Activated B cell treated with CpG ODN at 0.5 μM for 24 hours (primary cell): ENCODE results near the gene AGAP1. TPM values are rescaled to one million over a fixed set of nuclear protein-coding genes. Genes with fewer than 3 reads are reported as not detected.

Experiments
- ATAC-seq: fragments of 200-7000 bp; cut with Tn5 transposase; one replicate; pipeline ENCODE4 v1.10.0; 2021; ENCODE audit warnings: low read depth, mild to moderate bottlenecking, moderate library complexity
- CTCF ChIA-PET: fragments of 350-600 bp; sonication (Branson Sonifier 250); formaldehyde crosslinking; loops from one replicate; lab custom pipeline; 2021; ENCODE audit warnings: antibody characterized with exemption; lab: Charles Lee
- POLR2A ChIA-PET: fragments of 350-600 bp; sonication (Branson Sonifier 250); formaldehyde crosslinking; loops from one replicate; lab custom pipeline; 2021; ENCODE audit warnings: antibody characterized with exemption; lab: Charles Lee
- DNase-seq: peaks from one replicate; pipeline ENCODE4 v3.0.0; 2022
- H3K27ac Mint-ChIP-seq: one replicate; pipeline ENCODE4 v1.8.0; 2020; ENCODE audit warnings: mixed read lengths
- H3K27me3 Mint-ChIP-seq: one replicate; pipeline ENCODE4 v1.8.0; 2021; ENCODE audit warnings: mixed read lengths
- H3K36me3 Mint-ChIP-seq: one replicate; pipeline ENCODE4 v1.8.0; 2021; ENCODE audit warnings: low read depth, mixed read lengths
- H3K4me1 Mint-ChIP-seq: one replicate; pipeline ENCODE4 v1.8.0; 2021; ENCODE audit warnings: mixed read lengths
- H3K4me3 Mint-ChIP-seq: one replicate; pipeline ENCODE4 v1.8.0; 2020; ENCODE audit warnings: mild to moderate bottlenecking, mixed read lengths
- H3K9me3 Mint-ChIP-seq: one replicate; pipeline ENCODE4 v1.8.0; 2020; ENCODE audit warnings: mixed read lengths
- CTCF ChIP-seq: fragments of 200-600 bp; IDR thresholded peaks from one replicate; pipeline ENCODE4 v1.8.0; 2022; ENCODE audit warnings: antibody characterized with exemption, mild to moderate bottlenecking
- intact Hi-C: fragments of 100-400 bp; cut with micrococcal nuclease; formaldehyde crosslinking; loops from one replicate; pipeline ENCODE4 v1.15.1; 2024
- total RNA-seq: library from RNA; stranded (reverse); gene quantifications from 2 replicates; pipeline ENCODE4 v1.2.3, GENCODE V29; 2022

The AGAP1 gene
- total RNA-seq, 1 donor from 2014 or later: not detected

GRCh38 chr2:235449568-235449967 lies 44.3 kb upstream of the AGAP1 start:
- POLR2A ChIA-PET: no interaction called here
- DNase-seq: no peak
- no peak for ATAC-seq
- peaks cover 3% of the 10 kb centered on the region for H3K27me3 Mint-ChIP-seq
- H3K9me3 Mint-ChIP-seq: no peaks in the 10 kb centered on the region
- no peak overlapping the region for H3K27ac Mint-ChIP-seq
- no peak for TF ChIP-seq CTCF
- no peak overlapping the region for H3K4me3 Mint-ChIP-seq
- H3K4me1 Mint-ChIP-seq: no peaks in the 10 kb centered on the region
- CTCF ChIA-PET: no interaction called here
- no peaks in the 10 kb centered on the region for H3K36me3 Mint-ChIP-seq
- intact Hi-C loops: no loop called here

- DNase-seq (no peak), ATAC-seq (no peak)
- intact Hi-C loops: no loop called here
- no peak overlapping the region for H3K4me3 Mint-ChIP-seq
- CTCF ChIA-PET: no interaction called here
- no peak overlapping the region for H3K27ac Mint-ChIP-seq
- no peaks in the 10 kb centered on the region for H3K36me3 Mint-ChIP-seq
- TF ChIP-seq CTCF: no peak
- no peaks in the 10 kb centered on the region for H3K4me1 Mint-ChIP-seq
- H3K9me3 Mint-ChIP-seq: no peaks in the 10 kb centered on the region
- peaks cover 6% of the 10 kb centered on the region for H3K27me3 Mint-ChIP-seq
- POLR2A ChIA-PET: no interaction called here
These were observed 40.2 kb upstream of the AGAP1 start for GRCh38 chr2:235453605-235454151.

GRCh38 chr2:235458839-235459273 lies 35.0 kb upstream of the AGAP1 start:
- TF ChIP-seq CTCF: no peak
- Mint-ChIP-seq H3K4me1 (no peaks in the 10 kb centered on the region), H3K27me3 (peaks cover 3% of the 10 kb centered on the region), H3K36me3 (no peaks in the 10 kb centered on the region), H3K9me3 (no peaks in the 10 kb centered on the region), H3K4me3 (no peak overlapping the region), H3K27ac (no peak overlapping the region)
- ChIA-PET POLR2A (no interaction called here), CTCF (no interaction called here)
- DNase-seq (no peak), ATAC-seq (no peak)
- intact Hi-C loops: no loop called here

- intact Hi-C loops: no loop called here
- no peaks in the 10 kb centered on the region for H3K36me3 Mint-ChIP-seq
- DNase-seq (no peak), ATAC-seq (no peak)
- H3K27me3 Mint-ChIP-seq: peaks cover 3% of the 10 kb centered on the region
- no peaks in the 10 kb centered on the region for H3K9me3 Mint-ChIP-seq
- H3K4me3 Mint-ChIP-seq: no peak overlapping the region
- H3K27ac Mint-ChIP-seq: no peak overlapping the region
- POLR2A ChIA-PET: no interaction called here
- H3K4me1 Mint-ChIP-seq: no peaks in the 10 kb centered on the region
- TF ChIP-seq CTCF: no peak
- CTCF ChIA-PET: no interaction called here
These were observed 33.2 kb upstream of the AGAP1 start for GRCh38 chr2:235460548-235461047.

DNA sequence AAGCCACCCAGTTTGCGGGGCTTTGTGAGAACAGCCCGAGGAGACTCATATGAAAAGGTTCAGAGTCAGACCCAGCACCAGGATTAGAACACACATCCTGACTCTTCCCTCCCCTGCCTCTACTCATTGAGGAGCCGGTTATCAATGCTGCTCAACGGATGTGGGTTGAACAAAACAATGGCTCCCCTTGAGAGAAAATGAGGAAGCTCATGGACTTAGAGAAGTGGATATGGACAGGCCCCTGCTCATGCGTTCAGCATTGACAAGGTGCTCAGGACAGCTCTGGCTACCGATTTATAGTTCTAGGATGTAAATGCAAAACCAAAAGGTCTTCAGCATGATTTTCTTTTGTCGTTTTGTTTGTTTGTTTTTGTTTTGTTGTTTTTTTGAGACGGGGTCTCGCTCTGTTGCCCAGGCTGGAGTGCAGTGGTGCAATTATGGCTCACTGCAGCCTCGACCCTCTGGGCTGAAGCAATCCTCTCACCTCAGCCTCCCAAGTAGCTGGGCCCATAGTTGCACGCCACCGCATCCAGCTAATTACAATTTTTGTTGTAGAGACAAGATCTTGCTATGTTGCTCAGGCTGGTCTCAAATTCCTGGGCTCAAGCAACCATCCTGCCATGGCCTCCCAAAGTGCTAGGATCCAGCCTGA lies 32.0 kb upstream of the AGAP1 start:
- POLR2A ChIA-PET: no interaction called here
- DNase-seq (no peak), ATAC-seq (no peak)
- Mint-ChIP-seq H3K27me3 (peaks cover under 1% of the 10 kb centered on the region), H3K4me3 (no peak overlapping the region), H3K4me1 (no peaks in the 10 kb centered on the region), H3K36me3 (no peaks in the 10 kb centered on the region), H3K27ac (no peak overlapping the region), H3K9me3 (no peaks in the 10 kb centered on the region)
- CTCF ChIA-PET: no interaction called here
- intact Hi-C loops: no loop called here
- no peak for TF ChIP-seq CTCF
